HepG2 (cell line): Measurements from ENCODE around the gene PPP3R1. TPM values are rescaled to one million over a fixed set of nuclear protein-coding genes. Genes with fewer than 3 reads are reported as not detected.

Experiments
- DR1 ChIP-seq: sonication (generic); formaldehyde crosslinking; IDR thresholded peaks from 2 replicates; pipeline ENCODE4 v1.8.0; 2021; ENCODE audit warnings: mild to moderate bottlenecking, missing genetic modification reagents, inconsistent platforms
- HNRNPH1 ChIP-seq: fragments of 200-400 bp; formaldehyde crosslinking; optimal IDR thresholded peaks from 2 replicates; pipeline ENCODE3; 2017; ENCODE audit warnings: mild to moderate bottlenecking, low read depth, low read length
- HNRNPK ChIP-seq: fragments of 200-400 bp; formaldehyde crosslinking; IDR thresholded peaks from 2 replicates; pipeline ENCODE4 v1.6.1; 2018; ENCODE audit warnings: low read length, low read depth, moderate library complexity, mild to moderate bottlenecking; ENCODE audit not compliant: poor library complexity, severe bottlenecking
- KDM3A ChIP-seq: IDR thresholded peaks from 2 replicates; pipeline ENCODE4 v1.6.1; 2018; ENCODE audit warnings: low read depth, missing compliant biosample characterization
- KDM5B ChIP-seq: sonication (generic); formaldehyde crosslinking; IDR thresholded peaks from 2 replicates; pipeline ENCODE4 v1.4.0; 2020; ENCODE audit warnings: missing genetic modification reagents, mild to moderate bottlenecking, borderline replicate concordance
- NFAT5 ChIP-seq: sonication (generic); formaldehyde crosslinking; IDR thresholded peaks from 2 replicates; pipeline ENCODE4 v1.4.0; 2020; ENCODE audit warnings: missing genetic modification reagents
- NR2F2 ChIP-seq: IDR thresholded peaks from 2 replicates; pipeline ENCODE4 v1.6.1; 2012; ENCODE audit warnings: low read depth, inconsistent platforms, borderline replicate concordance
- RBFOX2 ChIP-seq: fragments of 200-400 bp; formaldehyde crosslinking; IDR thresholded peaks from 2 replicates; pipeline ENCODE4 v1.6.1; 2017; ENCODE audit warnings: low read depth, mild to moderate bottlenecking, low read length
- SAFB2 ChIP-seq: sonication (generic); formaldehyde crosslinking; IDR thresholded peaks from 2 replicates; pipeline ENCODE4 v1.5.1; 2020; ENCODE audit warnings: missing genetic modification reagents, low read depth, mild to moderate bottlenecking, borderline replicate concordance
- TFE3 ChIP-seq: IDR thresholded peaks from 2 replicates; pipeline ENCODE4 v1.6.1; 2016
- YY1 ChIP-seq: IDR thresholded peaks from 2 replicates; pipeline ENCODE4 v1.6.1; 2011; ENCODE audit warnings: low read length, low read depth, moderate library complexity, mild to moderate bottlenecking; ENCODE audit not compliant: insufficient read depth, insufficient replicate concordance
- ZFP90 ChIP-seq: sonication (generic); formaldehyde crosslinking; IDR thresholded peaks from 2 replicates; pipeline ENCODE4 v1.8.0; 2022; ENCODE audit warnings: missing genetic modification reagents, mild to moderate bottlenecking, inconsistent platforms, borderline replicate concordance
- ZNF558 ChIP-seq: sonication (generic); formaldehyde crosslinking; IDR thresholded peaks from 2 replicates; pipeline ENCODE4 v1.9.0; 2022; ENCODE audit warnings: mild to moderate bottlenecking, missing genetic modification reagents, borderline replicate concordance
- ZNF674 ChIP-seq: sonication (generic); formaldehyde crosslinking; IDR thresholded peaks from 2 replicates; pipeline ENCODE4 v1.5.0; 2020; ENCODE audit warnings: low read depth, mild to moderate bottlenecking, missing genetic modification reagents
- polyA plus RNA-seq, 8 experiments: library from polyadenylated mRNA; depleted of rRNA in 3 of 8; stranded (reverse) in 7 of 8; unstranded in 1 of 8; fragments of >200 nt; fragmentation: Illumina TruSeq in 4 of 8; extraction: Trizol in 4 of 8; gene quantifications; 2 replicates each; pipeline versions ENCODE4 v1.2.1 to v1.2.3, GENCODE V29; 2011 to 2016; ENCODE audit warnings: low read depth in 4 of 8, missing spikeins in 1 of 8, mixed read lengths in 1 of 8; ENCODE audit not compliant: insufficient read depth in 1 of 8
- total RNA-seq, 5 experiments: library from RNA; depleted of rRNA; stranded (reverse); fragments of >200 nt; fragmentation: Illumina TruSeq; extraction: Trizol; gene quantifications; 2 replicates each; pipeline ENCODE4 v1.2.3, GENCODE V29; 2016; ENCODE audit warnings: low read depth in 1 of 5
- TF ChIP-seq, protein P1 (sequence below): sonication (generic); formaldehyde crosslinking; IDR thresholded peaks from 2 replicates; pipeline ENCODE4 v1.8.0; 2022; ENCODE audit warnings: missing genetic modification reagents, mild to moderate bottlenecking, borderline replicate concordance
- TF ChIP-seq, protein P2 (sequence below): IDR thresholded peaks from 2 replicates; pipeline ENCODE4 v1.6.1; 2016; ENCODE audit warnings: mild to moderate bottlenecking
- TF ChIP-seq, protein P3 (sequence below): sonication (generic); formaldehyde crosslinking; IDR thresholded peaks from 2 replicates; pipeline ENCODE4 v1.4.0; 2020; ENCODE audit warnings: missing genetic modification reagents

The PPP3R1 gene
- total and polyA plus RNA-seq, 2 of the 13 experiments (the other 11 are each of a cell fraction or from before 2014, with no cell fraction given), result 11.6 to 25.7 TPM

- TF ChIP-seq, protein P1, sequence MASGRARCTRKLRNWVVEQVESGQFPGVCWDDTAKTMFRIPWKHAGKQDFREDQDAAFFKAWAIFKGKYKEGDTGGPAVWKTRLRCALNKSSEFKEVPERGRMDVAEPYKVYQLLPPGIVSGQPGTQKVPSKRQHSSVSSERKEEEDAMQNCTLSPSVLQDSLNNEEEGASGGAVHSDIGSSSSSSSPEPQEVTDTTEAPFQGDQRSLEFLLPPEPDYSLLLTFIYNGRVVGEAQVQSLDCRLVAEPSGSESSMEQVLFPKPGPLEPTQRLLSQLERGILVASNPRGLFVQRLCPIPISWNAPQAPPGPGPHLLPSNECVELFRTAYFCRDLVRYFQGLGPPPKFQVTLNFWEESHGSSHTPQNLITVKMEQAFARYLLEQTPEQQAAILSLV (CRISPR knock-in tag), result peak; percentile 96
- TF ChIP-seq, protein P2, sequence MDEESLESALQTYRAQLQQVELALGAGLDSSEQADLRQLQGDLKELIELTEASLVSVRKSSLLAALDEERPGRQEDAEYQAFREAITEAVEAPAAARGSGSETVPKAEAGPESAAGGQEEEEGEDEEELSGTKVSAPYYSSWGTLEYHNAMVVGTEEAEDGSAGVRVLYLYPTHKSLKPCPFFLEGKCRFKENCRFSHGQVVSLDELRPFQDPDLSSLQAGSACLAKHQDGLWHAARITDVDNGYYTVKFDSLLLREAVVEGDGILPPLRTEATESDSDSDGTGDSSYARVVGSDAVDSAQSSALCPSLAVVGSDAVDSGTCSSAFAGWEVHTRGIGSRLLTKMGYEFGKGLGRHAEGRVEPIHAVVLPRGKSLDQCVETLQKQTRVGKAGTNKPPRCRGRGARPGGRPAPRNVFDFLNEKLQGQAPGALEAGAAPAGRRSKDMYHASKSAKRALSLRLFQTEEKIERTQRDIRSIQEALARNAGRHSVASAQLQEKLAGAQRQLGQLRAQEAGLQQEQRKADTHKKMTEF, result peak; percentile 80; the same call in 1 of the 2 replicates
- TF ChIP-seq TFE3 (CRISPR knock-in tag) (peak; percentile 95), KDM3A (CRISPR knock-in tag) (peak; percentile 92; the same call in 1 of the 2 replicates), RBFOX2 (peak; percentile 87), ZNF558 (peak; percentile 12; the same call in 1 of the 2 replicates), ZNF674 (CRISPR knock-in tag) (peak; percentile 84; the same call in 1 of the 2 replicates), SAFB2 (peak; percentile 94), HNRNPH1 (peak; percentile 80), NR2F2 (peak; percentile 38; the same call in 1 of the 2 replicates), YY1 (peak; percentile 70), DR1 (CRISPR knock-in tag) (peak; percentile 56; the same call in 1 of the 2 replicates), HNRNPK (peak; percentile 92), NFAT5 (CRISPR knock-in tag) (0 out of 2 replicates have a peak, but pooled peaks have one; percentile 71), KDM5B (CRISPR knock-in tag) (peak; percentile 91), ZFP90 (CRISPR knock-in tag) (peak; percentile 37; the same call in 1 of the 2 replicates)
- TF ChIP-seq, protein P3, sequence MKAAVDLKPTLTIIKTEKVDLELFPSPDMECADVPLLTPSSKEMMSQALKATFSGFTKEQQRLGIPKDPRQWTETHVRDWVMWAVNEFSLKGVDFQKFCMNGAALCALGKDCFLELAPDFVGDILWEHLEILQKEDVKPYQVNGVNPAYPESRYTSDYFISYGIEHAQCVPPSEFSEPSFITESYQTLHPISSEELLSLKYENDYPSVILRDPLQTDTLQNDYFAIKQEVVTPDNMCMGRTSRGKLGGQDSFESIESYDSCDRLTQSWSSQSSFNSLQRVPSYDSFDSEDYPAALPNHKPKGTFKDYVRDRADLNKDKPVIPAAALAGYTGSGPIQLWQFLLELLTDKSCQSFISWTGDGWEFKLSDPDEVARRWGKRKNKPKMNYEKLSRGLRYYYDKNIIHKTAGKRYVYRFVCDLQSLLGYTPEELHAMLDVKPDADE (CRISPR knock-in tag), result no peak; the same call in 1 of the 2 replicates
Measured at GRCh38 chr2:68252400-68253218, at the start of gene PPP3R1 (continued).
